Sigmoid colon (tissue), 7 donors: ENCODE data around the gene THBD. TPM values are rescaled to one million over a fixed set of nuclear protein-coding genes. Genes with fewer than 3 reads are reported as not detected.

Source experiments
- DNase-seq: peaks from one replicate; pipeline ENCODE4 v3.0.0-alpha.2; 2019
- H3K27ac ChIP-seq, 4 donors: fragments of 200-600 bp; sonication (generic); one replicate each; pipeline ENCODE4 v1.5.1; 2016 to 2019; ENCODE audit warnings: mild to moderate bottlenecking in 1 of 4
- H3K27me3 ChIP-seq, 3 donors: fragments of 200-600 bp; sonication (generic); one replicate each; pipeline ENCODE4 v1.5.1; 2019; ENCODE audit warnings: mild to moderate bottlenecking in 1 of 3
- H3K36me3 ChIP-seq, 4 donors: fragments of 200-600 bp; sonication (generic); one replicate each; pipeline ENCODE4 v1.5.1; 2016 to 2019
- H3K4me1 ChIP-seq, 4 donors: fragments of 200-600 bp; sonication (generic); one replicate each; pipeline ENCODE4 v1.5.1; 2017 to 2019
- H3K4me3 ChIP-seq, 4 donors: fragments of 200-600 bp; sonication (generic); one replicate each; pipeline ENCODE4 v1.5.1; 2017 to 2019; ENCODE audit warnings: mild to moderate bottlenecking in 2 of 4, moderate library complexity in 1 of 4
- H3K9me3 ChIP-seq, 4 donors: fragments of 200-600 bp in 3 of 4; sonication (generic) in 3 of 4; one replicate each; pipeline versions ENCODE4 v1.5.1 to v1.6.1; 2013 to 2019
- EP300 ChIP-seq, 4 donors: sonication (generic); formaldehyde crosslinking; IDR thresholded peaks; one replicate each; pipeline ENCODE4 v1.6.1; 2017; ENCODE audit warnings: antibody characterized with exemption in 4 of 4
- POLR2A ChIP-seq, 2 donors: fragments of 450-650 bp; IDR thresholded peaks; one replicate each; pipeline ENCODE4 v1.6.1; 2016; ENCODE audit warnings: antibody characterized with exemption in 2 of 2, mild to moderate bottlenecking in 2 of 2, moderate library complexity in 2 of 2
- POLR2AphosphoS5 ChIP-seq, 4 donors: sonication (generic); formaldehyde crosslinking; IDR thresholded peaks; one replicate each; pipeline ENCODE4 v1.6.1; 2017; ENCODE audit warnings: antibody characterized with exemption in 4 of 4
- WGBS, 2 donors: extraction: QIAGEN DNeasy Blood & Tissue Kit; methylation state at CpG; one replicate each; pipeline ENCODE4 v1.1.7; 2013; 5-methylcytosine and 5-hydroxymethylcytosine counted together
- intact Hi-C: fragments of 100-400 bp; cut with DNase I; formaldehyde crosslinking; loops from one replicate; pipeline ENCODE4 v1.15.1; 2023
- polyA plus RNA-seq, 3 donors: library from polyadenylated mRNA; stranded (reverse); fragments of 200-250 nt; gene quantifications; one replicate each; pipeline ENCODE4 v1.2.3, GENCODE V29; 2013
- total RNA-seq, 4 donors: library from RNA; depleted of rRNA; stranded (reverse); fragments of >200 nt; gene quantifications; one replicate each; pipeline ENCODE4 v1.1.0, GENCODE V29; 2016
- TF ChIP-seq, protein P1 (sequence below), 4 experiments: fragments of 450-650 bp in 3 of 4; fragments of 200-600 bp in 1 of 4; IDR thresholded peaks; one replicate each; pipeline ENCODE4 v1.5.1; 2016 to 2019; ENCODE audit warnings: antibody characterized with exemption in 4 of 4, mild to moderate bottlenecking in 3 of 4, moderate library complexity in 2 of 4
- donor health status: healthy with polysubstance abuse.
- donor health status: Bipolar disorder and iron deficiency.
- donor health status: healthy.

THBD gene
- total and polyA plus RNA-seq, 7 donors = 1.8 to 26.6 (median 8.6) TPM

DNA sequence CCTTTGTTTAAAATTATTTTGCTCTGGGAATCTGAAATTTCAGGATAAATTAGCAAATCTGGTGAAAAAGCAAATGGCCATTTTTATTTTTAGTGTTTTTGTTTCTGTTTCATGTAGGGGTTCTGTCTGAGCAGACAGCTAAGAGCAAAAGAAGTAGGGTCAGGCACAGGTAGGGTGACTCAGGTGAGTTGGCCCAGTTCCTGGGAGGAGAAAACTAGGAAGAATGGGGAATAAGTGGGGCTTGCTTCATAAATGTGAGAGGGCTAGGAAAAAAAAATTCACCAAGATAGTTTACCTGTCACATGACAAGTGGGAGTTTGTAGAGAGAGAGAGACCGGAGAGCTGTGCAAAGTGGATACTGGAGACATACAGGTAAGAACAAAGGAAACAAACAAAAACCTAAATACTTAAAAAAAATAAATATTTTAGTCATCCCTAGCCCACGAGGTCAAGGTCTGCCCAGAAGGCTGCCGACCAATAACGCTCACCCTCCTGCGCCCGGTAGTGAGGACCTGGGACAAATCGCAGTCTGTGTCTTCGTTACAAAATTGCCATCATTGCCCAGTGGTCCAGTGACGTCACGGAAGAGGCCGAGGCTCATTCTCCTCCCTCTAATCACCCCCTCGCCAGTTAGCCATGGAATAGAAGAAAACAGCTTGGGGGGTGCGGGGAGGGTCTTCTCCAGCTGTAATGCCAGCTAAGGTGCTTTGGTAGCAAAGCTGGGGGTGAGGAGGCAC is 2.3 kb downstream of the THBD start:
- TF ChIP-seq POLR2A (IDR thresholded peaks at IDR 0.05) = peak in 1 of 2 donors; percentile 7
- TF ChIP-seq EP300 (IDR thresholded peaks at IDR 0.05) = no peak
- TF ChIP-seq POLR2AphosphoS5 (IDR thresholded peaks at IDR 0.05) = no peak
- H3K27ac ChIP-seq = peak overlapping the region in 3 of 4 donors; percentile 70 to 84 (median 71)
- H3K4me3 ChIP-seq = peak overlapping the region; percentile 0 to 54 (median 42)
- H3K36me3 ChIP-seq = no peaks in the 10 kb centered on the region
- 57 to 58% methylated on average over 13 of the region's 13 CpGs for WGBS, 2 donors
- peaks cover 16 to 83% (median 44%) of the 10 kb centered on the region in 3 donors for H3K27me3 ChIP-seq
- intact Hi-C loops = no loop called here
- DNase-seq = no peak
- peaks cover 0 to 41% (median 36%) of the 10 kb centered on the region in 4 donors for H3K4me1 ChIP-seq
- H3K9me3 ChIP-seq = no peaks in the 10 kb centered on the region

DNA sequence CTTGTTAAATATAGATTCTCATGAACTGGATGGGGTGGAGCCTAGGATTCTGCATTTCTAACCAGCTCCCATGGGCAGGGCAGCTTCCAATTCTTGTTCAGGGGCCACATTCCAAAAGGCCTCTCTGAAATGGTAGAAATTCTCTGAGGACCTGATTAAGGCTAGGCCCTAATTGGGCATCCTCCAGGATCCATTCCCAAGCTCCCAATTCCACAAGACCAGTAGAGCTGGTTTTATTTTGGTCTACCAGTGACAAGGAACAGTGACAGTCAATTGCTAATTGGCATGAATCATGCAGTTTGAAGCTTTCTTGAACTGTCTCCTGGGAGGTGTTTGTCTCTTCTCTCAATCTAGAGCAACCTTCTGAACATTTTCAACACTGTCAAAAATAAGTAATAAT is 3.0 kb downstream of the THBD start:
- Histone ChIP-seq H3K36me3 (no peaks in the 10 kb centered on the region), H3K27ac (no peak overlapping the region), H3K27me3 (peaks cover 16 to 84% (median 44%) of the 10 kb centered on the region in 3 donors), H3K4me1 (peaks cover 0 to 41% (median 36%) of the 10 kb centered on the region in 4 donors), H3K9me3 (no peaks in the 10 kb centered on the region), H3K4me3 (no peak overlapping the region)
- TF ChIP-seq EP300 (IDR thresholded peaks at IDR 0.05) (no peak), POLR2AphosphoS5 (IDR thresholded peaks at IDR 0.05) (no peak), POLR2A (IDR thresholded peaks at IDR 0.05) (no peak)
- TF ChIP-seq, protein P1, sequence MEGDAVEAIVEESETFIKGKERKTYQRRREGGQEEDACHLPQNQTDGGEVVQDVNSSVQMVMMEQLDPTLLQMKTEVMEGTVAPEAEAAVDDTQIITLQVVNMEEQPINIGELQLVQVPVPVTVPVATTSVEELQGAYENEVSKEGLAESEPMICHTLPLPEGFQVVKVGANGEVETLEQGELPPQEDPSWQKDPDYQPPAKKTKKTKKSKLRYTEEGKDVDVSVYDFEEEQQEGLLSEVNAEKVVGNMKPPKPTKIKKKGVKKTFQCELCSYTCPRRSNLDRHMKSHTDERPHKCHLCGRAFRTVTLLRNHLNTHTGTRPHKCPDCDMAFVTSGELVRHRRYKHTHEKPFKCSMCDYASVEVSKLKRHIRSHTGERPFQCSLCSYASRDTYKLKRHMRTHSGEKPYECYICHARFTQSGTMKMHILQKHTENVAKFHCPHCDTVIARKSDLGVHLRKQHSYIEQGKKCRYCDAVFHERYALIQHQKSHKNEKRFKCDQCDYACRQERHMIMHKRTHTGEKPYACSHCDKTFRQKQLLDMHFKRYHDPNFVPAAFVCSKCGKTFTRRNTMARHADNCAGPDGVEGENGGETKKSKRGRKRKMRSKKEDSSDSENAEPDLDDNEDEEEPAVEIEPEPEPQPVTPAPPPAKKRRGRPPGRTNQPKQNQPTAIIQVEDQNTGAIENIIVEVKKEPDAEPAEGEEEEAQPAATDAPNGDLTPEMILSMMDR (IDR thresholded peaks at IDR 0.05) = no peak
- intact Hi-C loops = no loop called here
- DNase-seq = no peak

DNA sequence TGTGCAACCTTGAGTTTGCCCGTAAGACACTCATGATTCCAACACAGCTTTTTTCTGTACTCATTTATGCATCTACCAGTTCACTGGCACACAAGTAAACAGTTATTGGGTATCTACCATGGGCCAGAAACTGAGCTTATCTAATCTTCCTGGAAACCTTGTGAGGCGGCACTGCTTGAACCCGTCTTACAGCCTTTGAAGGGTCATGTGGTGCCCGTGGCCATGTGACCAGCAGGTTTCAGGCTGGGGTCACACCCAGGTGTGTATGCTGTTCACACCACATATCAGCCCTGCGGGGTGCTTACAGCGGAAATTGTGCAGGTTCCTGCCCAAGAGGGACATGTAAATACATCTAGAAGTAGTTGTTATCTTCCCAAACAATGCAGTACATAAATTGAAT is 6.1 kb downstream of the THBD start:
- no peak for DNase-seq
- H3K36me3 ChIP-seq = no peaks in the 10 kb centered on the region
- WGBS, 2 donors = 33 to 69% methylated on average over 6 of the region's 6 CpGs
- TF ChIP-seq EP300 (IDR thresholded peaks at IDR 0.05) (no peak), POLR2A (IDR thresholded peaks at IDR 0.05) (no peak), POLR2AphosphoS5 (IDR thresholded peaks at IDR 0.05) (no peak)
- TF ChIP-seq, protein P1 (IDR thresholded peaks at IDR 0.05) = no peak
- peaks cover 6 to 53% (median 17%) of the 10 kb centered on the region in 3 donors for H3K27me3 ChIP-seq
- no peak overlapping the region for H3K27ac ChIP-seq
- peaks cover 0 to 17% (median 11%) of the 10 kb centered on the region in 4 donors for H3K4me1 ChIP-seq
- H3K4me3 ChIP-seq = no peak overlapping the region
- H3K9me3 ChIP-seq = no peaks in the 10 kb centered on the region
- intact Hi-C loops = no loop called here

DNA sequence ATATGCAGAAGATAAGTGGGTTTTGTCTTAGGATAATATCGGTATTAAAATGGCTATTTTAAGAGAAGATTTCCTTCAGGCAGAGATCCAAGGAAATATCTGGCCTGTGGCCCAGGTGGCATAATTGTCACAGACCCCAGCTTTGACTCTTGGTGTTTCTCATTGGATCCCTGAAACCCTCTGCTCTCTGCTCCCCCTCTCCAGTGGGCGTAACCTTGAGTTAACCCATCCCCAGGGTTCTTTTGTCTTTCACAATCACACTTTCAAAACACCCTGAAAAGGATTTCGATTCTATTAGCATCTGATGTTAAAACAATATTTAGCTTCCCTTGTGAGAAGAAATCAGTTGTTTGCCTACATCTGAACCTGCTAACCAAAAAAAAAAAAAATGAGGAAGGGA is 7.2 kb downstream of the THBD start:
- TF ChIP-seq, protein P1 (IDR thresholded peaks at IDR 0.05) = no peak
- no peak for TF ChIP-seq POLR2AphosphoS5 (IDR thresholded peaks at IDR 0.05)
- TF ChIP-seq POLR2A (IDR thresholded peaks at IDR 0.05) = no peak
- no peak for TF ChIP-seq EP300 (IDR thresholded peaks at IDR 0.05)

DNA sequence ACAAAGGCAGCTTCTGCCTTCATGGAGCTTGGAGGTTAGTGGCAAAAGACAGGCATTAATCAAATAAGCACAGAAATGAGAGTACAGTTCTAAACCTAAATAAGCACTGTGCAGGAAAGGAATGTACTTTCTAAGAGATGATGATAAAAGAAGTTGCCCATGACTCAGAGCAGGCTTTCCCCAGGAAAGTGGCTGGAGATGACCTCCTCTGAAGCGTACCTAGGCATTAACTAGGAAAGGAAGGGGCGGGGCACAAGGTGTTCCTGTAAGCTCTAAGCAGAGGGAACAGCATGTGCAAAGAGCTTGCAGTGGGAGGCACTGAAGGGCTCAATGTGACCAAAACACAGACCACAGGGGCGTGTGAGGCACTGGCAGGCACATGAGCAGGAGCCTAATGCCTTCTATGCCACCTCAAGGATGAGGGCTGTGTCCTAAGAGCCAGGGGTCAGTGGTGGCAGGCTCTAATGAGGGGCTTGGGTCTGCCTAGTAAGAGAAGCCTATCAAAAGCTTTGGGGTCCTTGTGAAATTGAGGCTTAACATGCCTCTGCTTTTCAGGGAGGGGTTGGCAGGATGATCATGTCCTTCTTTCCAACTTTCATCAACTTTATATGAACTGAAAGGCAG is 9.5 kb downstream of the THBD start:
- intact Hi-C loops = no loop called here
- TF ChIP-seq POLR2AphosphoS5 (IDR thresholded peaks at IDR 0.05) (no peak), POLR2A (IDR thresholded peaks at IDR 0.05) (no peak), EP300 (IDR thresholded peaks at IDR 0.05) (no peak)
- TF ChIP-seq, protein P1 (IDR thresholded peaks at IDR 0.05) = no peak
- Histone ChIP-seq H3K4me3 (no peak overlapping the region), H3K27ac (no peak overlapping the region), H3K27me3 (peaks cover 8 to 51% (median 23%) of the 10 kb centered on the region in 3 donors), H3K36me3 (no peaks in the 10 kb centered on the region), H3K9me3 (no peaks in the 10 kb centered on the region), H3K4me1 (peaks cover 0 to 8% (median 1%) of the 10 kb centered on the region in 4 donors)
- 45 to 68% methylated on average over 3 of the region's 3 CpGs for WGBS, 2 donors
- DNase-seq = no peak

More for the DNA sequence above, 7.2 kb downstream of the THBD start:
- intact Hi-C loops = no loop called here
- no peaks in the 10 kb centered on the region for H3K9me3 ChIP-seq
- H3K4me1 ChIP-seq = peaks cover 0 to 8% (median 1%) of the 10 kb centered on the region in 4 donors
- H3K36me3 ChIP-seq = no peaks in the 10 kb centered on the region
- no peak overlapping the region for H3K27ac ChIP-seq
- H3K4me3 ChIP-seq = no peak overlapping the region
- peaks cover under 1 to 52% (median 6%) of the 10 kb centered on the region in 3 donors for H3K27me3 ChIP-seq
- no peak for DNase-seq
- 63 to 64% methylated on average over 3 of the region's 3 CpGs for WGBS, 2 donors
